Transverse colon (tissue), 4 donors: Measurements from ENCODE around the gene LHFPL3. TPM values are rescaled to one million over a fixed set of nuclear protein-coding genes. Genes with fewer than 3 reads are reported as not detected.
A peak's percentile ranks its signal among the peaks of the same experiment; 100 is the strongest.

Source experiments
- DNase-seq: peaks from one replicate; pipeline ENCODE4 v3.0.0-alpha.2; 2019
- H3K27ac ChIP-seq, 4 donors: fragments of 200-600 bp; sonication (generic); 2 replicates each; pipeline ENCODE4 v1.5.1; 2016 to 2018; ENCODE audit warnings: inconsistent platforms in 4 of 4
- H3K27me3 ChIP-seq: fragments of 200-600 bp; sonication (generic); 2 replicates; pipeline ENCODE4 v1.5.1; 2017; ENCODE audit warnings: inconsistent platforms
- H3K36me3 ChIP-seq, 4 donors: fragments of 200-600 bp; sonication (generic); 2 replicates each; pipeline ENCODE4 v1.5.1; 2017 to 2019; ENCODE audit warnings: inconsistent platforms in 4 of 4
- H3K4me1 ChIP-seq, 4 donors: fragments of 200-600 bp; sonication (generic); 2 replicates each; pipeline ENCODE4 v1.5.1; 2017 to 2020; ENCODE audit warnings: inconsistent platforms in 4 of 4
- H3K4me3 ChIP-seq, 4 donors: fragments of 200-600 bp; sonication (generic); 1 replicate in 1 of 4; 2 replicates in 3 of 4; pipeline versions ENCODE4 v1.5.1 to v1.6.1; 2017 to 2019; ENCODE audit warnings: inconsistent platforms in 4 of 4
- H3K9me3 ChIP-seq, 2 donors: fragments of 200-600 bp; sonication (generic); 2 replicates each; pipeline ENCODE4 v1.5.1; 2017 to 2019; ENCODE audit warnings: inconsistent platforms in 2 of 2
- EP300 ChIP-seq: sonication (generic); formaldehyde crosslinking; IDR thresholded peaks from one replicate; pipeline ENCODE4 v1.6.1; 2017; ENCODE audit warnings: antibody characterized with exemption, low read depth
- POLR2A ChIP-seq: fragments of 450-650 bp; IDR thresholded peaks from one replicate; pipeline ENCODE4 v1.6.1; 2016; ENCODE audit warnings: antibody characterized with exemption, mild to moderate bottlenecking, moderate library complexity
- POLR2AphosphoS5 ChIP-seq, 3 donors: sonication (generic); formaldehyde crosslinking; IDR thresholded peaks; one replicate each; pipeline ENCODE4 v1.6.1; 2016; ENCODE audit warnings: antibody characterized with exemption in 3 of 3
- WGBS, 2 donors: methylation state at CpG; one replicate each; pipeline ENCODE4 v1.1.5; 2018; ENCODE audit warnings: low coverage in 1 of 2; 5-methylcytosine and 5-hydroxymethylcytosine counted together
- in situ Hi-C, 4 donors: fragments of 200-750 bp; cut with MboI; loops; one replicate each; pipeline versions ENCODE4 v1.15.0 to v1.15.1; 2017; ENCODE audit warnings: low sequenced_read_pairs in 3 of 4, low pct_ligation_motif_present in 1 of 4, low pct_unique_long_range_greater_than_20kb in 1 of 4
- intact Hi-C: fragments of 100-400 bp; cut with DNase I; formaldehyde crosslinking; loops from one replicate; pipeline ENCODE4 v1.15.1; 2023; ENCODE audit warnings: low total_unique reads
- total RNA-seq, 4 donors: library from RNA; depleted of rRNA; stranded (reverse); fragments of >200 nt; gene quantifications; one replicate each; pipeline ENCODE4 v1.1.0, GENCODE V29; 2016
- TF ChIP-seq, protein P1 (sequence below), 5 experiments: fragments of 200-600 bp in 3 of 5; fragments of 450-650 bp in 2 of 5; sonication (generic) in 3 of 5; IDR thresholded peaks; 1 replicate in 2 of 5; 2 replicates in 3 of 5; pipeline ENCODE4 v1.5.1; 2016 to 2017; ENCODE audit warnings: antibody characterized with exemption in 5 of 5, inconsistent platforms in 3 of 5, mild to moderate bottlenecking in 2 of 5, moderate library complexity in 1 of 5

Gene LHFPL3
- total RNA-seq, 4 donors from 2014 or later = 0.27 to 0.80 (median 0.32) TPM; not detected in 1

DNA sequence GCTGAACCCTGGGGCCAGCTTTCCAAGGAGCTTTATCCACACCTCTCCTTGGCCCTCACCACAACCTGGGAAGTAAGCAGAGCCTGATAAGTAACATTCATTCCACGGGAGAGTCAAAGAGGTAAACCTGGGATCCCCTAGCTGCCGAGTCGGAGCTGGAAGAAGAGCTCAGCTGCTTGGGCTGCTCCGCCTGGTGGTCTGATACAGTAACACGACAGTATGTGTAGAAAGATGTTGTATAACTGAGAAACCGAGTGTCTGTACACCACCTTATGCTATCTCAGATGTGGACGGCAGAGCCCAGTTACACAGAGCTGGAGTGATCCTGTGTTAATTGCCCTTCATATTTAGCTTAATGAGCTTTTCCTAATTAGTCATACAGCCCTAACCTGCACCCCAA lies 534.3 kb downstream of the LHFPL3 start:
- in situ Hi-C loops = loop anchor here in 1 of 4 donors (25.0 kb wide), 1 partner anchor 600 kb away; no protein-coding TSS in a partner anchor
- Histone ChIP-seq H3K27ac (no peak overlapping the region), H3K36me3 (no peaks in the 10 kb centered on the region), H3K4me3 (no peak overlapping the region), H3K9me3 (no peaks in the 10 kb centered on the region), H3K4me1 (no peaks in the 10 kb centered on the region), H3K27me3 (no peaks in the 10 kb centered on the region)
- WGBS, 2 donors = 80 to 100% methylated on average over 2 to 7 of the region's 7 CpGs
- DNase-seq = no peak
- intact Hi-C loops = no loop called here
- no peak for TF ChIP-seq POLR2A
- TF ChIP-seq, protein P1, sequence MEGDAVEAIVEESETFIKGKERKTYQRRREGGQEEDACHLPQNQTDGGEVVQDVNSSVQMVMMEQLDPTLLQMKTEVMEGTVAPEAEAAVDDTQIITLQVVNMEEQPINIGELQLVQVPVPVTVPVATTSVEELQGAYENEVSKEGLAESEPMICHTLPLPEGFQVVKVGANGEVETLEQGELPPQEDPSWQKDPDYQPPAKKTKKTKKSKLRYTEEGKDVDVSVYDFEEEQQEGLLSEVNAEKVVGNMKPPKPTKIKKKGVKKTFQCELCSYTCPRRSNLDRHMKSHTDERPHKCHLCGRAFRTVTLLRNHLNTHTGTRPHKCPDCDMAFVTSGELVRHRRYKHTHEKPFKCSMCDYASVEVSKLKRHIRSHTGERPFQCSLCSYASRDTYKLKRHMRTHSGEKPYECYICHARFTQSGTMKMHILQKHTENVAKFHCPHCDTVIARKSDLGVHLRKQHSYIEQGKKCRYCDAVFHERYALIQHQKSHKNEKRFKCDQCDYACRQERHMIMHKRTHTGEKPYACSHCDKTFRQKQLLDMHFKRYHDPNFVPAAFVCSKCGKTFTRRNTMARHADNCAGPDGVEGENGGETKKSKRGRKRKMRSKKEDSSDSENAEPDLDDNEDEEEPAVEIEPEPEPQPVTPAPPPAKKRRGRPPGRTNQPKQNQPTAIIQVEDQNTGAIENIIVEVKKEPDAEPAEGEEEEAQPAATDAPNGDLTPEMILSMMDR (IDR thresholded peaks at IDR 0.05) = no peak
- no peak for TF ChIP-seq POLR2AphosphoS5 (IDR thresholded peaks at IDR 0.05)
- no peak for TF ChIP-seq EP300

DNA sequence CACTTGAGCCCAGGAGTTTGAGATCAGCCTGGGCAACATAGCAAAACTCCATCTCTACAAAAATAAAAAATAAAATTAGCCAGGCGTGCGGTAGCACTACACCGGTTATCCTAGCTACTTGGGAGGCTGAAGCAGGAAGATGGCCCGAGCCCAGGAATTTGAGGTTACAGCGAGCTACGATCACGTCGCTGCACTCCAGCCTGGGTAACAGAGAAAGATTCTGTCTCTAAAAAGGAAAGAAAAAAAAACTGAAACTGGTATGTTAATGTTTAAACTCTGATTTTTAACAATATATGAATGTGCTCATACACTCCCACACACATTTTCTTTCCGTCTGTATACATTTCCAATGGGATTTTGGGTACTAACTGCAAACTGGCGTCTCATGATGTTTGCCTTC lies 545.0 kb downstream of the LHFPL3 start:
- TF ChIP-seq EP300 (no peak), POLR2AphosphoS5 (IDR thresholded peaks at IDR 0.05) (no peak), POLR2A (no peak)
- TF ChIP-seq, protein P1 (IDR thresholded peaks at IDR 0.05) = no peak
- H3K4me1 ChIP-seq = no peaks in the 10 kb centered on the region
- intact Hi-C loops = no loop called here
- 73% methylated on average over 8 to 10 of the region's 10 CpGs for WGBS, 2 donors
- H3K9me3 ChIP-seq = no peaks in the 10 kb centered on the region
- in situ Hi-C loops = loop anchor here in 1 of 4 donors (25.0 kb wide), 1 partner anchor 611 kb away; no protein-coding TSS in a partner anchor
- H3K27ac ChIP-seq = no peak overlapping the region
- no peaks in the 10 kb centered on the region for H3K36me3 ChIP-seq
- no peak for DNase-seq
- no peak overlapping the region for H3K4me3 ChIP-seq
- no peaks in the 10 kb centered on the region for H3K27me3 ChIP-seq

DNA sequence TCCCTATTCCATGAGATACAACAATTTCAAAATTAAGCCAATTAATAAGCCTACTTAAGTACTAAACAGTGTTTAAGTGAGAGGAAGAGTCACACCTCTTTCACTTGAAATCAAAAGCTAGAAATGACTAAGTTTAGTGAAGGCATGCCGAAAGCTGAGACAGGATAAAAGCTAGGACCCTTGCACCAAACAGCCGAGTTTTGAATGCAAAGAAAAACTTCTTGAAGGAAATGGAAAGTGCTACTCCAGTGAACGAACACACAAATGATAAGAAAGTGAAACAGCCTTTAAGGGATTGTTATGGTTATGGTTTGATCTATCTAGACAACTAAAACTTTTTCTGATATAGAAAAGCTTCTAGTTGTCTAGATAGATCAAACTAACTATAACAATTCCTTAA lies 550.2 kb downstream of the LHFPL3 start:
- Histone ChIP-seq H3K36me3 (no peaks in the 10 kb centered on the region), H3K9me3 (peaks cover 0 to 5% of the 10 kb centered on the region in 2 donors), H3K4me1 (peaks cover 0 to 9% (median 7%) of the 10 kb centered on the region in 4 donors), H3K27ac (no peak overlapping the region), H3K27me3 (no peaks in the 10 kb centered on the region), H3K4me3 (no peak overlapping the region)
- DNase-seq = no peak
- no peak for TF ChIP-seq POLR2AphosphoS5 (IDR thresholded peaks at IDR 0.05)
- no peak for TF ChIP-seq EP300
- TF ChIP-seq, protein P1 (IDR thresholded peaks at IDR 0.05) = no peak
- no peak for TF ChIP-seq POLR2A
- in situ Hi-C loops = no loop called here
- intact Hi-C loops = no loop called here
- WGBS, 2 donors = 65 to 70% methylated on average over 3 of the region's 3 CpGs

- no peak for DNase-seq
Observed at GRCh38 chr7:104883248-104883717, 554.9 kb downstream of the LHFPL3 start.

More at GRCh38 chr7:104883248-104883717, 554.9 kb downstream of the LHFPL3 start:
- peak overlapping the region; percentile 37 to 73 (median 62) for H3K27ac ChIP-seq
- no peak overlapping the region for H3K4me3 ChIP-seq
- no peak for TF ChIP-seq EP300
- TF ChIP-seq, protein P1 (IDR thresholded peaks at IDR 0.05) = no peak
- no peak for TF ChIP-seq POLR2A
- TF ChIP-seq POLR2AphosphoS5 (IDR thresholded peaks at IDR 0.05) = no peak
- no peaks in the 10 kb centered on the region for H3K27me3 ChIP-seq
- 22 to 23% methylated on average over 4 to 6 of the region's 6 CpGs for WGBS, 2 donors
- no peaks in the 10 kb centered on the region for H3K36me3 ChIP-seq
- intact Hi-C loops = loop anchor here (5.0 kb wide), 1 partner anchor 34 kb away; no protein-coding TSS in a partner anchor
- peaks cover 0 to 5% of the 10 kb centered on the region in 2 donors for H3K9me3 ChIP-seq
- H3K4me1 ChIP-seq = peaks cover 0 to 21% (median 13%) of the 10 kb centered on the region in 4 donors
- in situ Hi-C loops = loop anchor here in 1 of 4 donors (5.0 kb wide), 1 partner anchor 34 kb away; no protein-coding TSS in a partner anchor
